HEK293 (cell line): ENCODE results near the gene CCDC86.

Experiments
- CTCF ChIA-PET: fragments of 350-600 bp; formaldehyde crosslinking; extraction: SDS; loops from one replicate; lab custom pipeline; 2021; ENCODE audit warnings: antibody characterized with exemption; lab: Yijun Ruan, JAX
- POLR2A ChIA-PET: fragments of 300-600 bp; formaldehyde crosslinking; extraction: SDS; loops from one replicate; lab custom pipeline; 2020; ENCODE audit warnings: antibody characterized with exemption, inconsistent platforms; lab: Yijun Ruan, JAX
- H3K27ac ChIP-seq: fragments of 200-500 bp; sonication (Bioruptor generic); 2 replicates; pipeline ENCODE4 v1.5.1; 2014; ENCODE audit warnings: low read depth, low read length, control low read depth, inconsistent platforms; ENCODE audit errors: extremely low read depth
- H3K36me3 ChIP-seq, 2 experiments: fragments of 200-500 bp in 1 of 2; sonication (Bioruptor generic) in 1 of 2; 1 replicate in 1 of 2; 2 replicates in 1 of 2; pipeline ENCODE4 v1.5.1; 2014 to 2017; ENCODE audit warnings: inconsistent platforms in 2 of 2, low read length in 2 of 2; ENCODE audit not compliant: control insufficient read depth in 2 of 2, insufficient read depth in 1 of 2
- H3K4me1 ChIP-seq: fragments of 200-500 bp; sonication (Bioruptor generic); 2 replicates; pipeline ENCODE4 v1.5.1; 2014; ENCODE audit warnings: mild to moderate bottlenecking, low read length, inconsistent platforms; ENCODE audit not compliant: control insufficient read depth, insufficient read depth
- H3K4me3 ChIP-seq: 2 replicates; pipeline ENCODE4 v1.5.1; 2011; ENCODE audit warnings: low read depth, mild to moderate bottlenecking, control low read depth, low read length, moderate library complexity
- H3K9me3 ChIP-seq: fragments of 200-500 bp; sonication (Bioruptor generic); 2 replicates; pipeline ENCODE4 v1.5.1; 2014; ENCODE audit warnings: low read depth, low read length, inconsistent platforms; ENCODE audit not compliant: control insufficient read depth, insufficient read depth
- HIC1 ChIP-seq: fragments of 450-650 bp; formaldehyde crosslinking; IDR thresholded peaks from 2 replicates; pipeline ENCODE4 v1.5.1; 2016; ENCODE audit warnings: missing biosample characterization, missing genetic modification characterization
- INSM2 ChIP-seq: fragments of 450-650 bp; formaldehyde crosslinking; IDR thresholded peaks from 2 replicates; pipeline ENCODE4 v1.5.1; 2016; ENCODE audit warnings: missing biosample characterization, missing genetic modification characterization
- KLF17 ChIP-seq: fragments of 450-650 bp; formaldehyde crosslinking; IDR thresholded peaks from 2 replicates; pipeline ENCODE4 v1.5.1; 2016; ENCODE audit warnings: missing biosample characterization, missing genetic modification characterization
- KLF8 ChIP-seq: fragments of 450-650 bp; formaldehyde crosslinking; IDR thresholded peaks from 2 replicates; pipeline ENCODE4 v1.5.1; 2016; ENCODE audit warnings: missing biosample characterization, missing genetic modification characterization
- SP2 ChIP-seq: fragments of 450-650 bp; formaldehyde crosslinking; IDR thresholded peaks from 2 replicates; pipeline ENCODE4 v1.5.1; 2016; ENCODE audit warnings: missing biosample characterization, missing genetic modification characterization
- TRIM28 ChIP-seq: IDR thresholded peaks from 2 replicates; pipeline ENCODE4 v1.6.1; 2011; ENCODE audit warnings: low read length, control low read depth, borderline replicate concordance
- ZBTB11 ChIP-seq: fragments of 450-650 bp; formaldehyde crosslinking; conservative IDR thresholded peaks from 2 replicates; pipeline ENCODE4 v1.5.1; 2016; ENCODE audit warnings: low read depth, missing biosample characterization, missing genetic modification characterization
- ZBTB21 ChIP-seq: fragments of 450-650 bp; formaldehyde crosslinking; IDR thresholded peaks from 2 replicates; pipeline ENCODE4 v1.5.1; 2017; ENCODE audit warnings: missing biosample characterization, missing genetic modification characterization
- ZBTB26 ChIP-seq: fragments of 450-650 bp; formaldehyde crosslinking; optimal IDR thresholded peaks from 2 replicates; pipeline ENCODE3; 2016; ENCODE audit warnings: missing biosample characterization, mild to moderate bottlenecking, missing genetic modification characterization
- ZNF10 ChIP-seq: fragments of 450-650 bp; formaldehyde crosslinking; IDR thresholded peaks from 2 replicates; pipeline ENCODE4 v1.5.1; 2017; ENCODE audit warnings: missing biosample characterization, missing genetic modification characterization
- ZNF174 ChIP-seq: fragments of 450-650 bp; formaldehyde crosslinking; IDR thresholded peaks from 2 replicates; pipeline ENCODE4 v1.5.0; 2017; ENCODE audit warnings: missing biosample characterization, mild to moderate bottlenecking, missing genetic modification characterization
- ZNF24 ChIP-seq: fragments of 450-650 bp; formaldehyde crosslinking; IDR thresholded peaks from 2 replicates; pipeline ENCODE4 v1.5.1; 2016; ENCODE audit warnings: missing biosample characterization, missing genetic modification characterization
- ZNF335 ChIP-seq: fragments of 450-650 bp; formaldehyde crosslinking; conservative IDR thresholded peaks from 2 replicates; pipeline ENCODE4 v1.5.1; 2016; ENCODE audit warnings: missing biosample characterization, missing genetic modification characterization
- ZNF501 ChIP-seq: fragments of 450-650 bp; formaldehyde crosslinking; IDR thresholded peaks from 2 replicates; pipeline ENCODE4 v1.5.1; 2016; ENCODE audit warnings: missing biosample characterization, missing genetic modification characterization
- ZNF530 ChIP-seq: fragments of 450-650 bp; formaldehyde crosslinking; IDR thresholded peaks from 2 replicates; pipeline ENCODE4 v1.5.1; 2016; ENCODE audit warnings: low read depth, missing biosample characterization, missing genetic modification characterization
- ZNF555 ChIP-seq: fragments of 450-650 bp; formaldehyde crosslinking; conservative IDR thresholded peaks from 2 replicates; pipeline ENCODE4 v1.5.1; 2017; ENCODE audit warnings: missing biosample characterization, mild to moderate bottlenecking, missing genetic modification characterization, inconsistent platforms
- ZNF558 ChIP-seq: fragments of 450-650 bp; formaldehyde crosslinking; IDR thresholded peaks from 2 replicates; pipeline ENCODE4 v1.5.1; 2016; ENCODE audit warnings: missing biosample characterization, missing genetic modification characterization
- ZNF560 ChIP-seq: fragments of 450-650 bp; formaldehyde crosslinking; IDR thresholded peaks from 2 replicates; pipeline ENCODE4 v1.5.1; 2017; ENCODE audit warnings: missing biosample characterization, missing genetic modification characterization, borderline replicate concordance
- ZNF571 ChIP-seq: fragments of 450-650 bp; formaldehyde crosslinking; IDR thresholded peaks from 2 replicates; pipeline ENCODE4 v1.5.0; 2017; ENCODE audit warnings: missing biosample characterization, missing genetic modification characterization
- ZNF600 ChIP-seq: fragments of 450-650 bp; formaldehyde crosslinking; IDR thresholded peaks from 2 replicates; pipeline ENCODE4 v1.5.1; 2016; ENCODE audit warnings: missing biosample characterization, missing genetic modification characterization
- ZNF610 ChIP-seq: fragments of 450-650 bp; formaldehyde crosslinking; IDR thresholded peaks from 2 replicates; pipeline ENCODE4 v1.5.1; 2016; ENCODE audit warnings: missing biosample characterization, missing genetic modification characterization, borderline replicate concordance
- ZNF747 ChIP-seq: fragments of 450-650 bp; formaldehyde crosslinking; IDR thresholded peaks from 2 replicates; pipeline ENCODE4 v1.5.1; 2016; ENCODE audit warnings: missing biosample characterization, missing genetic modification characterization
- ZNF777 ChIP-seq: fragments of 450-650 bp; formaldehyde crosslinking; IDR thresholded peaks from 2 replicates; pipeline ENCODE4 v1.5.1; 2017; ENCODE audit warnings: missing biosample characterization, missing genetic modification characterization, borderline replicate concordance
- ZSCAN5A ChIP-seq: fragments of 450-650 bp; formaldehyde crosslinking; IDR thresholded peaks from 2 replicates; pipeline ENCODE4 v1.5.1; 2016; ENCODE audit warnings: missing biosample characterization, missing genetic modification characterization

CCDC86 gene

GRCh38 chr11:60879971-60880588 lies 38.2 kb downstream of the CCDC86 start:
- no peaks in the 10 kb centered on the region for H3K9me3 ChIP-seq
- ChIA-PET POLR2A (no interaction called here), CTCF (interaction anchor here (1.1 kb wide), 1 partner anchor 20 kb away, joined by 6 read pairs; no protein-coding TSS in a partner anchor)
- no peak for TF ChIP-seq INSM2 (tag by site-specific recombination)
- no peak for TF ChIP-seq ZNF24
- no peak for TF ChIP-seq TRIM28
- TF ChIP-seq ZSCAN5A (tag by site-specific recombination) = no peak
- TF ChIP-seq ZBTB11 (tag by site-specific recombination) = no peak
- TF ChIP-seq ZNF335 = no peak
- TF ChIP-seq KLF8 (tag by site-specific recombination) = no peak
- TF ChIP-seq ZNF10 (tag by site-specific recombination) = no peak
- no peaks in the 10 kb centered on the region for H3K4me1 ChIP-seq
- peaks cover 0 to 28% of the 10 kb centered on the region in 2 experiments; a peak in 1 of 3 replicates for H3K36me3 ChIP-seq
- H3K27ac ChIP-seq = no peak overlapping the region
- no peak overlapping the region for H3K4me3 ChIP-seq

- Histone ChIP-seq H3K4me1 (no peaks in the 10 kb centered on the region), H3K9me3 (no peaks in the 10 kb centered on the region), H3K27ac (no peak overlapping the region), H3K4me3 (no peak overlapping the region), H3K36me3 (peaks cover 0 to 28% of the 10 kb centered on the region in 2 experiments; a peak in 1 of 3 replicates)
- ChIA-PET POLR2A (no interaction called here), CTCF (interaction anchor here (1.1 kb wide), 1 partner anchor 19 kb away, joined by 6 read pairs; no protein-coding TSS in a partner anchor)
- TF ChIP-seq SP2 = no peak
- TF ChIP-seq ZNF530 (tag by site-specific recombination) = no peak
- no peak for TF ChIP-seq ZNF501 (tag by site-specific recombination)
- no peak for TF ChIP-seq KLF17 (tag by site-specific recombination)
- TF ChIP-seq ZBTB21 (tag by site-specific recombination) = no peak
- no peak for TF ChIP-seq ZNF555 (tag by site-specific recombination)
- TF ChIP-seq ZNF600 (tag by site-specific recombination) = no peak
- TF ChIP-seq ZNF558 = no peak
- TF ChIP-seq HIC1 (tag by site-specific recombination) = no peak
- no peak for TF ChIP-seq ZNF174
- TF ChIP-seq ZNF610 (tag by site-specific recombination) = no peak
- no peak for TF ChIP-seq ZNF560
- TF ChIP-seq ZBTB26 (tag by site-specific recombination) = no peak
- TF ChIP-seq ZNF571 (tag by site-specific recombination) = no peak
- TF ChIP-seq ZNF777 (tag by site-specific recombination) = no peak
- no peak for TF ChIP-seq ZNF747 (tag by site-specific recombination)
Measured at GRCh38 chr11:60880643-60881282, 38.9 kb downstream of the CCDC86 start.
